ENCODE measurements around the gene ZCCHC7.
"Not testable (repeated sequence)": the region's sequence is repeated elsewhere in the genome, so short reads cannot be mapped to it uniquely, and the experiment has no call there.

The ZCCHC7 gene

DNA sequence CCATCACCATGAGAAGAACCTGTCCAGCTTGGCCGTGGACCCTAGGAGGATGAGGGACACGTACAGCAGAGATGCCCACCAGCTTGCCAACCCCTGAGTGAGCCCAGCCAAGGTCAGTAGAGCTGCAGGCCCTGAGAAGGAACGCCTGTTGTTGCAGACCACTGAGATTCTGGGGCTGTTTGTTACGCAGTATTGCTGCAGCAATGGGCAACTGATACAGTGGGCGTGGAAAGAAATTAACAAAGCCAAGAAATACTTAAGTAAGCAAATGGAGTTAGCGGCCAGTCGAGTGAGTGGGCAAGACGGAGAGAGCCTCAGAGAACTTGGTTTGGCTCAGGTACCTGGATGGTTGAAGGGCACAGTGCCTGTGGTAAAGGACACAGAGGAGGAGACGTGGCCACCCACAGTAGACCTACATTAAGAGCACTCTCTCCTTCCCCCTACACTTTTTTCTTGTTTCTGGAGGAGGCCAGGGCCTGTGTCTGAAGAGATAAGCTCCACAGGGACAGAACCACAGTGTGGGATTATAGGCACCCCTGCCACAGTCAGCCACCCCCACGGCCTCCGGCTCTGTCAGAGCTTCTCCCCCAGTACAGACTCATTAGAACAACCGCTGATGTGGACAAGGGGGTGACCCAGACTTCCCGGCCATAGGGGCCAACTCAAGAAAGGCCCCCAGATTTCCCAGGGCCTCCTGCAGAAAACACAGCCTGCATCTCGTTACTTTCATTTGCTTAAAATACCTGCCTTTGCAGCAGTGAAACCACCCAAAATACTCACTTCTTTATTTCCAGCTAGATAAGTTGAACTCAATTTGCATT lies 262.0 kb downstream of the ZCCHC7 start:
- DNase-seq: no peak

- no peak for DNase-seq
Measured at GRCh38 chr9:37382982-37383357, 262.6 kb downstream of the ZCCHC7 start.

GRCh38 chr9:37383393-37383792 lies 263.0 kb downstream of the ZCCHC7 start:
- no peak for DNase-seq

- DNase-seq: no peak
Measured at GRCh38 chr9:37383876-37384746, 263.7 kb downstream of the ZCCHC7 start.

DNA sequence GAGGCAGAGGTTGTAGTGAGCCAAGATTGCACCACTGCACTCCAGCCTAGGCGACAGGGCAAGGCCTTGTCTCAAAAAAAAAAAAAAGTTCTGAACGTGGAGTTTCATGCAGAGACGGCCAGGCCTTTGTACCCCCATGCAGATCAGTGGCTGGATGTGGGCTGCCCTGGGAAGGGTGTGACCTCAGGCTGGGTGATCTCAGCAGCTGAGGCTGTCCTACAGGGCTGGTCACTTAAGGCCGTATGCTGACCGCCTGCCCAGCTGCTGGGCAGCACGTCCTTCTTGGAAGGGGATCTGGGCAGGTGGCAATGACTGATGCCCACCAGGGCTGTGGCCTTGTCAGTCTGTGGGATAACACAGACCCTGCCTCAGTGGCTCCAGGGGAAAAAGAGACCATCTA lies 264.9 kb downstream of the ZCCHC7 start:
- no peak for DNase-seq

DNA sequence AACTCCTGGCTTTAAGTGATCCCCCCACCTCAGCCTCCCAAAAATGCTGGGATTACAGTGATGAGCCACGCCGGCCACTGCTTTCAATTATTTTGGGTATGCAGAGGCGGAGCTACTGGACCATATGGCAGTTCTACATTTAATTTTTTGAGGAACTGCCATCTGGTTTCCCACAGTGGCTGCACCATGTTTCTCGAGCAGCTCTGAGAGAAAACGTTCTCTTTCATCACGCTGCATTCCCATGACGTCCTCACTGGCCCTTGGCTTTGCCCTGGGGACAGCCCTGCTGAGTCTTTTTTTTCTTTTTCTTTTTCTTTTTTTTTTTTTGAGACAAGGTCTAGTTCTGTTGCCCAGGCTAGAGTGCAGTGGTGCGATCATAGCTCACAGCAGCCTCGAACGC lies 266.6 kb downstream of the ZCCHC7 start:
- no peak for DNase-seq

- no peak for DNase-seq
Measured at GRCh38 chr9:37390759-37391158, 270.4 kb downstream of the ZCCHC7 start.

GRCh38 chr9:37392272-37392671 lies 271.9 kb downstream of the ZCCHC7 start:
- DNase-seq: no peak

GRCh38 chr9:37395229-37395628 lies 274.9 kb downstream of the ZCCHC7 start:
- DNase-seq: no peak

DNA sequence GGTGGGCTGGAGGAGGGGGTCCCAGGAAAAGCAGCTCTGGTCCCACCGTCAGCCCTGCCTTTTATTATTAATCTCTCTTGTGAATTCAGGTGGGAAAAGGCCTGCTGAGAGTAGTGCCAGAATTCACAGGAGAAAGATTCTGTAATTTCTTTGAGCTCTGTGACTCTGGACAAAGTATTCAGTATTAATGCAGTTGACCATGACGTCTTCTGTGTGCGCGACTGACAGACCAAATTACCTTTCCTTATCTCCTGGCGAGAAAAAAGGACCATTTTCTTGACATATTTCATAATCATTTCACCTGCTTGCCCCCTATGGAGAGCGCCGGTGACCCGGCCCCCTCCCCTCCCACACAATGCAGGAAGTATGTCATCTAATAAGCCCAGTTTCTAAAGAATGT lies 275.3 kb downstream of the ZCCHC7 start:
- no peak for DNase-seq

- not testable (repeated sequence) for DNase-seq
Measured at GRCh38 chr9:37397948-37398347, 277.6 kb downstream of the ZCCHC7 start.

- no peak for DNase-seq
Measured at GRCh38 chr9:37398464-37399025, 278.2 kb downstream of the ZCCHC7 start.

DNA sequence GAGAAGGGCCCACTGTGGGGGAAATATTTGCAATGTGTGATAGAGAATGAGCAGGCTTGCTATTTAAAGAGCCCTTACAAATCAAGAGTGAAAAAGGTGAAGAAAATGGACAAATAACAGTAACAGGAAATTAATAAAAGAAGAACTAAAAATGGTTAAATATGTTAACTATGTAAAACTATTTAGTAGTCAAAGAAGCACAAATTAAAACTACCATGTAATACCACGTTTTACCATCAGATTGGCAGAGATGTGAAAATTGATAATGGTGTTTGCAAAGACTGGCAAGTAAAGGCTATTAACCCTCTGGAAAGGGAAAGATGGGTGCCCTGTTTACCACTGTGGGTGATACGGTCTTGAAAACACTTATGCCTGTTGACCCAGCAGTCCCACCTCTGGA lies 279.0 kb downstream of the ZCCHC7 start:
- no peak for DNase-seq

DNA sequence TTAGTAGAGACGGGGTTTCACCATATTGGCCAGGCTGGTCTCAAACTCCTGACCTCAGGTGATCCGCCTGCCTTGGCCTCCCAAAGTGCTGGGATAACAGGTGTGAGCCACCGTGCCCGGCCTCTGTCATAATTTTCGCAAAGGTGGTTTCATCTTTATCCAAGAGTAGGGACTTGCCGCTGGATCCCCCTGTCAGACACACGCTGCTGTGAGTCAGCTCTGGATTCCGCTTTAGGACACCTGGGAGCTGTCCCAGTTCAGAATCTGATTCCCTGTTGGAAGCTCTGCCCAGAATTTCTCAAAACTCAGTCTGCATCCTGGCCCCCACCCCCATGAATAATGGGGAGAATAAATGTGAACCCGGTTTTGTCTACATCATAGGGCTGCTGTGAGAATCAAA lies 284.2 kb downstream of the ZCCHC7 start:
- no peak for DNase-seq

DNA sequence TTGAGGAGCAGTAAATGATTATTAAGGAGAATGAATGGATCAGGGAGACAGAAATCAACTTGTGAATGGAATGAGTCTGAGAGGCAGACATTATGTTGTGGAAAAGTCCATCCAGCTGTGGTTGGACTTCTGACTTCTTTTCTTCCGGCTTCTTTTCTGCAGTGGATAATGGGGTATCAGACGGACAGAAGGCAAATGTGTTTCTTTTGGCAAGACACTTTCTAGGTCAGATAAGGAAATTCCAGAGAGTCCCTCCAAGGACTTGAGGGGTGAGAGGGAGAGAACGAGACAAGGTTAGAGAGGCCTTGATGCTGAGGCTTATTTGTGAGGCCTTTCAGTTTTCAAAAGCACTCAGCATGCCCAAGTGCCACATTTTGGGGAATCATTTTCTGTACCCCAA lies 285.0 kb downstream of the ZCCHC7 start:
- DNase-seq: no peak

- DNase-seq: no peak
Measured at GRCh38 chr9:37405764-37406380, 285.5 kb downstream of the ZCCHC7 start.

DNA sequence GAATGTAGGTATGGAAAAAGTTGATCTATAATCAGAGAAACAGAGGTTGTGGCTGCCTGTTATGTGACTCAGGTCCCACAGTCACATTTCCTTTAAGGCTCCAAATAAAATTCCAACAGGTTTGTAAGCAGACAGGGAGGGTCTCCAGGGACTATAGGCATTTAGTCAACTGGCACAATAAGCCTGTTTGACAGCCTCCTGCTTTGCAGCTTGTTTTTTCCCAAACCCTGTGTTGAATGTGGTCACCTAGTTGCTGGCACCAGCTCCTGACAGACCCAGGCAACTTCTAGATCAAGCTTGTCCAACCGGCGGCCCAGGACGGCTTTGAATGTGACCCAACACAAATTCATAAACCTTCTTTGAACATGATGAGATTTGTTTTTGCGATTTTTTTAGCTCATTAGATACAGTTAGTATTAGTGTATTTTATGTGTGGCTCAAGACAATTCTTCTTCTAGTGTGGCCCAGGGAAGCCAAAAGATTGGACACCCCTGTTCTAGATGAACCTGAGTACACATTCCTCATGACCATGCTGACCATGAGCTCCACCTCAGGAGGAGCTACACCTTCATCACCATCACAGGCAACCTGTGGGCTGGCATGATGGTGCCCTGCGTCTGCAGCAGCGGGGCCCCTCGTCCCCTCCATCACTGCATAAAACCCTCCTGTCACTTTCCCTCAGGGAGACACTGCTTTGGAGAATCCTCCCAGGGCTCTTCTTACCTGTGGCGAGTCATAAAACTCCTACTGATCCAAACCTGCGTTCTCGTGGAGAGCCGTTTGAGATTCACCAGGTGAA lies 286.4 kb downstream of the ZCCHC7 start:
- DNase-seq: no peak

DNA sequence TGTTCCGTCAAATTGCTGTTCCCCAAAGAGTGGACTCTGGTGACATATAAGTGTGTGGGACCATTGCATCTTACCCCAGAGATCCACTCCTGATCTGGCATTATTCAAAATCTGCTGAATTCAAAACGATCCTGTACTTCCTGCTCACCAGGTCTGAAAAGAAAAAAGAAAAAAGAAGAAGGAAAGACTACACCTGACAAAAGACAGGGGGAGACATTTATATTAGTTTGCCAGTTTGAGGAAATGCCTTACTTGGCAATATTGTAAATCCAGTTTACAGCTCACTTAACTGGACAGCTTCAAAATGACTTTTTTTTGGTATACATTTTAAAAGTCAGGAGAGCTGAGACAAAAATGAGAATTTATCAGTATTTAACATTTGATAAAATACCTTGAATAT lies 287.1 kb downstream of the ZCCHC7 start:
- DNase-seq: no peak

Measured in NCI-H187 (cell line).